HepG2 (cell line): ENCODE data around the gene BCL2L2. TPM values are rescaled to one million over a fixed set of nuclear protein-coding genes. Genes with fewer than 3 reads are reported as not detected.

Experiments
- CCDC6 ChIP-seq: sonication (generic); formaldehyde crosslinking; IDR thresholded peaks from 2 replicates; pipeline ENCODE4 v1.8.1; 2022; ENCODE audit warnings: mild to moderate bottlenecking, missing genetic modification reagents, moderate library complexity
- CENPX ChIP-seq: sonication (generic); formaldehyde crosslinking; IDR thresholded peaks from 2 replicates; pipeline ENCODE4 v1.9.0; 2021; ENCODE audit warnings: mild to moderate bottlenecking, missing genetic modification reagents, moderate library complexity
- GATAD2A ChIP-seq: IDR thresholded peaks from 2 replicates; pipeline ENCODE4 v1.6.1; 2016
- GTF3A ChIP-seq: sonication (generic); formaldehyde crosslinking; conservative IDR thresholded peaks from 2 replicates; pipeline ENCODE4 v1.4.0; 2020; ENCODE audit warnings: mild to moderate bottlenecking, missing genetic modification reagents
- HDAC6 ChIP-seq: fragments of 200-600 bp; sonication (generic); IDR thresholded peaks from 2 replicates; pipeline ENCODE4 v1.7.0; 2017; ENCODE audit warnings: mild to moderate bottlenecking, antibody characterized with exemption, low read length, low read depth
- HOXA9 ChIP-seq: sonication (generic); formaldehyde crosslinking; IDR thresholded peaks from 2 replicates; pipeline ENCODE4 v1.8.1; 2022; ENCODE audit warnings: missing genetic modification reagents, mild to moderate bottlenecking, moderate library complexity, borderline replicate concordance
- IKZF1 ChIP-seq: fragments of 450-650 bp; IDR thresholded peaks from 2 replicates; pipeline ENCODE4 v1.7.1; 2016
- KLF9 ChIP-seq: IDR thresholded peaks from 2 replicates; pipeline ENCODE4 v1.6.1; 2016; ENCODE audit warnings: low read depth
- MAX ChIP-seq: IDR thresholded peaks from 2 replicates; pipeline ENCODE4 v1.6.1; 2012; ENCODE audit warnings: inconsistent platforms
- MTF2 ChIP-seq: sonication (generic); formaldehyde crosslinking; IDR thresholded peaks from 2 replicates; pipeline ENCODE4 v1.5.0; 2020; ENCODE audit warnings: missing genetic modification reagents, borderline replicate concordance
- NCOA2 ChIP-seq: sonication (generic); formaldehyde crosslinking; IDR thresholded peaks from 2 replicates; pipeline ENCODE4 v1.8.0; 2022; ENCODE audit warnings: inconsistent platforms
- NFKBIZ ChIP-seq: IDR thresholded peaks from 2 replicates; pipeline ENCODE4 v1.6.1; 2018; ENCODE audit warnings: missing genetic modification reagents, missing compliant biosample characterization
- NPAS2 ChIP-seq: sonication (generic); formaldehyde crosslinking; IDR thresholded peaks from 2 replicates; pipeline ENCODE4 v1.8.0; 2022; ENCODE audit warnings: mild to moderate bottlenecking, missing genetic modification reagents, borderline replicate concordance
- PPARG ChIP-seq: conservative IDR thresholded peaks from 2 replicates; pipeline ENCODE4 v1.6.1; 2016; ENCODE audit warnings: missing biosample characterization, missing genetic modification reagents
- PTBP1 ChIP-seq: fragments of 200-400 bp; formaldehyde crosslinking; IDR thresholded peaks from 2 replicates; pipeline ENCODE4 v1.6.1; 2018; ENCODE audit warnings: low read length, low read depth; ENCODE audit not compliant: poor library complexity, severe bottlenecking
- SALL2 ChIP-seq: sonication (generic); formaldehyde crosslinking; IDR thresholded peaks from 2 replicates; pipeline ENCODE4 v1.8.1; 2023; ENCODE audit warnings: mild to moderate bottlenecking, missing genetic modification reagents, inconsistent platforms
- SCMH1 ChIP-seq: sonication (generic); formaldehyde crosslinking; IDR thresholded peaks from 2 replicates; pipeline ENCODE4 v1.9.0; 2021; ENCODE audit warnings: missing genetic modification reagents, mild to moderate bottlenecking, borderline replicate concordance
- SMC3 ChIP-seq: IDR thresholded peaks from 2 replicates; pipeline ENCODE4 v1.6.1; 2011; ENCODE audit warnings: low read length, improper control_type of control experiment
- SNAI1 ChIP-seq: sonication (generic); formaldehyde crosslinking; IDR thresholded peaks from 2 replicates; pipeline ENCODE4 v1.5.0; 2020; ENCODE audit warnings: mild to moderate bottlenecking, missing genetic modification reagents, borderline replicate concordance
- THYN1 ChIP-seq: sonication (generic); formaldehyde crosslinking; IDR thresholded peaks from 2 replicates; pipeline ENCODE4 v1.8.1; 2023; ENCODE audit warnings: low read depth, mild to moderate bottlenecking, moderate library complexity, missing genetic modification reagents, borderline replicate concordance
- TRIM24 ChIP-seq: sonication (generic); formaldehyde crosslinking; IDR thresholded peaks from 2 replicates; pipeline ENCODE4 v1.8.0; 2022; ENCODE audit warnings: mild to moderate bottlenecking, missing genetic modification reagents
- ZBTB4 ChIP-seq: sonication (generic); formaldehyde crosslinking; IDR thresholded peaks from 2 replicates; pipeline ENCODE4 v1.4.0; 2020; ENCODE audit warnings: missing genetic modification reagents, mild to moderate bottlenecking, borderline replicate concordance
- ZNF501 ChIP-seq: sonication (generic); formaldehyde crosslinking; IDR thresholded peaks from 2 replicates; pipeline ENCODE4 v1.5.1; 2020; ENCODE audit warnings: mild to moderate bottlenecking, moderate library complexity, missing genetic modification reagents
- ZNF660 ChIP-seq: sonication (generic); formaldehyde crosslinking; IDR thresholded peaks from 2 replicates; pipeline ENCODE4 v1.5.1; 2020; ENCODE audit warnings: mild to moderate bottlenecking, low read depth, missing genetic modification reagents, borderline replicate concordance
- ZNF678 ChIP-seq: sonication (generic); formaldehyde crosslinking; IDR thresholded peaks from 2 replicates; pipeline ENCODE4 v1.4.0; 2020; ENCODE audit warnings: mild to moderate bottlenecking, missing genetic modification reagents
- ZNF713 ChIP-seq: sonication (generic); formaldehyde crosslinking; IDR thresholded peaks from 2 replicates; pipeline ENCODE4 v1.4.0; 2020; ENCODE audit warnings: mild to moderate bottlenecking, missing genetic modification reagents
- ZNF883 ChIP-seq: sonication (generic); formaldehyde crosslinking; IDR thresholded peaks from 2 replicates; pipeline ENCODE4 v1.5.1; 2020; ENCODE audit warnings: mild to moderate bottlenecking, missing genetic modification reagents; ENCODE audit errors: not compliant biosample characterization
- ZSCAN22 ChIP-seq: sonication (generic); formaldehyde crosslinking; IDR thresholded peaks from 2 replicates; pipeline ENCODE4 v1.4.0; 2020; ENCODE audit warnings: mild to moderate bottlenecking, missing genetic modification reagents
- polyA plus RNA-seq, 8 experiments: library from polyadenylated mRNA; depleted of rRNA in 3 of 8; stranded (reverse) in 7 of 8; unstranded in 1 of 8; fragments of >200 nt; fragmentation: Illumina TruSeq in 4 of 8; extraction: Trizol in 4 of 8; gene quantifications; 2 replicates each; pipeline versions ENCODE4 v1.2.1 to v1.2.3, GENCODE V29; 2011 to 2016; ENCODE audit warnings: low read depth in 4 of 8, missing spikeins in 1 of 8, mixed read lengths in 1 of 8; ENCODE audit not compliant: insufficient read depth in 1 of 8
- total RNA-seq, 5 experiments: library from RNA; depleted of rRNA; stranded (reverse); fragments of >200 nt; fragmentation: Illumina TruSeq; extraction: Trizol; gene quantifications; 2 replicates each; pipeline ENCODE4 v1.2.3, GENCODE V29; 2016; ENCODE audit warnings: low read depth in 1 of 5
- TF ChIP-seq, protein P1 (sequence below): sonication (generic); formaldehyde crosslinking; IDR thresholded peaks from 2 replicates; pipeline ENCODE4 v1.8.1; 2023; ENCODE audit warnings: mild to moderate bottlenecking, missing genetic modification reagents

BCL2L2 gene
- total and polyA plus RNA-seq, 2 of the 13 experiments (the other 11 are each of a cell fraction or from before 2014, with no cell fraction given): 28.1 to 49.8 TPM

DNA sequence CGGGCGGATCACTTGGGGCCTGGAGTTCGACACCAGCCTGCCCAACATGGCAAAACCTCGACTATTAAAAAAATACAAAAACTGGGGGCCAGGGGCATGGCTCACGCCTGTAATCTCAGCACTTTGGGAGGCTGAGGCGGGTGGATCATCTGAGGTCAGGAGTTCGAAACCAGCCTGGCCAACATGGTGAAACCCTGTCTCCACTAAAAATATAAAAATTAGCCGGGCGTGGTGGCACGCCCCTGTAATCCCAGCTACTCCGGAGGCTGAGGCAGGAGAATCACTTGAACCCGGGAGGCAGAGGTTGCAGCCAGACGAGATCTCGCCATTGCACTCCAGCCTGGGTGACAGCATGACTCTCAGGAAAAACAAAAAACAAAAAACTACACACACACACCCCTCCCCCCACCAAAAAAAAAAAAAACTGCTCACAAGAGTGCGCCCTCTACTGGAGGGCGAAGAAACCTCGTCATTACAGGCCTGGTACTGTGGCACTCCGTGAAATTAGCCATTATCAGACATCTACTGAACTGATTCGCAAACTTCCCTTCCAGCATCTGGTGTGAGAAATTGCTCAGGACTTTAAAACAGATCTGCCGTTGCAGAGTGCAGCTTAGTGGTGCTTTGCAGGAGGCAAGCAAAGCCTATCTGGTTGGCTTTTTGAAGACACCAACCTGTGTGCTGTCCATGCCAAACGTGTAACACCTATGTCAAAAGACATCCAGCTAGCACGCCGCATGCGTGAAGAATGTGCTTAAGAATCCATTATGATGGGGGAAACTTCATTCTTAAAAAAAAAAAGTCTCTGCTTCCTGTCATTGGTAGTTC, 11.7 kb upstream of the BCL2L2 start (continued):
- no peak for TF ChIP-seq ZNF678
- no peak for TF ChIP-seq HOXA9 (CRISPR knock-in tag)
- TF ChIP-seq CENPX (CRISPR knock-in tag): no peak
- TF ChIP-seq SCMH1 (CRISPR knock-in tag): no peak
- no peak for TF ChIP-seq KLF9
- no peak for TF ChIP-seq ZSCAN22 (CRISPR knock-in tag)
- peak; percentile 53 for TF ChIP-seq GATAD2A (CRISPR knock-in tag)
- no peak for TF ChIP-seq ZBTB4 (CRISPR knock-in tag)
- no peak for TF ChIP-seq MAX
- no peak for TF ChIP-seq ZNF883 (CRISPR knock-in tag)
- peak; percentile 78; the same call in 1 of the 2 replicates for TF ChIP-seq THYN1 (CRISPR knock-in tag)
- no peak for TF ChIP-seq MTF2 (CRISPR knock-in tag)
- peak; percentile 29; the same call in 1 of the 2 replicates for TF ChIP-seq PPARG (CRISPR knock-in tag)
- TF ChIP-seq SALL2: peak; percentile 78; the same call in 1 of the 2 replicates
- TF ChIP-seq GTF3A (CRISPR knock-in tag): no peak
- TF ChIP-seq HDAC6: no peak
- TF ChIP-seq SNAI1: no peak
- TF ChIP-seq NFKBIZ (CRISPR knock-in tag): no peak
- TF ChIP-seq CCDC6 (CRISPR knock-in tag): no peak
- TF ChIP-seq NCOA2 (CRISPR knock-in tag): peak; percentile 3; the same call in 1 of the 2 replicates
- no peak for TF ChIP-seq TRIM24
- no peak for TF ChIP-seq IKZF1
- no peak for TF ChIP-seq ZNF660 (CRISPR knock-in tag)
- 0 out of 2 replicates have a peak, but pooled peaks have one; percentile 43 for TF ChIP-seq ZNF501 (CRISPR knock-in tag)
- no peak for TF ChIP-seq PTBP1
- no peak for TF ChIP-seq ZNF713 (CRISPR knock-in tag)
- TF ChIP-seq, protein P1, sequence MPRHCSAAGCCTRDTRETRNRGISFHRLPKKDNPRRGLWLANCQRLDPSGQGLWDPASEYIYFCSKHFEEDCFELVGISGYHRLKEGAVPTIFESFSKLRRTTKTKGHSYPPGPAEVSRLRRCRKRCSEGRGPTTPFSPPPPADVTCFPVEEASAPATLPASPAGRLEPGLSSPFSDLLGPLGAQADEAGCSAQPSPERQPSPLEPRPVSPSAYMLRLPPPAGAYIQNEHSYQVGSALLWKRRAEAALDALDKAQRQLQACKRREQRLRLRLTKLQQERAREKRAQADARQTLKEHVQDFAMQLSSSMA (CRISPR knock-in tag): no peak
- TF ChIP-seq SMC3: peak; percentile 86
- TF ChIP-seq NPAS2 (CRISPR knock-in tag): no peak
